WTC11 (cell line): ENCODE measurements around the gene ZFHX2. TPM values are rescaled to one million over a fixed set of nuclear protein-coding genes. Genes with fewer than 3 reads are reported as not detected.

Experiments used
- ATAC-seq: fragments of 200-7000 bp; cut with Tn5 transposase; 2 replicates; pipeline ENCODE4 v1.10.0; 2021; ENCODE audit warnings: mild to moderate bottlenecking, moderate library complexity
- CTCF ChIA-PET: fragments of 300-600 bp; sonication (Branson Sonifier 250); formaldehyde crosslinking; loops from one replicate; lab custom pipeline; 2021; ENCODE audit warnings: antibody characterized with exemption; lab: Charles Lee
- POLR2A ChIA-PET: fragments of 350-600 bp; sonication (Branson Sonifier 250); formaldehyde crosslinking; loops from one replicate; lab custom pipeline; 2021; ENCODE audit warnings: antibody characterized with exemption; lab: Charles Lee
- DNase-seq: peaks from one replicate; pipeline ENCODE4 v3.0.0; 2021; ENCODE audit warnings: low spot score
- H3K27ac Mint-ChIP-seq: 2 replicates; pipeline ENCODE4 v1.8.0; 2021; ENCODE audit warnings: mixed read lengths
- H3K27me3 Mint-ChIP-seq: 2 replicates; pipeline ENCODE4 v1.8.0; 2021; ENCODE audit warnings: low read depth, mild to moderate bottlenecking, moderate library complexity, mixed read lengths
- H3K36me3 Mint-ChIP-seq: 2 replicates; pipeline ENCODE4 v1.8.0; 2021; ENCODE audit warnings: mixed read lengths
- H3K4me1 Mint-ChIP-seq: 2 replicates; pipeline ENCODE4 v1.8.0; 2022; ENCODE audit warnings: mixed read lengths
- H3K4me3 Mint-ChIP-seq: 2 replicates; pipeline ENCODE4 v1.8.0; 2021; ENCODE audit warnings: mild to moderate bottlenecking, moderate library complexity, mixed read lengths
- H3K9me3 Mint-ChIP-seq: 2 replicates; pipeline ENCODE4 v1.8.0; 2021; ENCODE audit warnings: mixed read lengths
- CREB1 ChIP-seq: sonication (generic); formaldehyde crosslinking; IDR thresholded peaks from 2 replicates; pipeline ENCODE4 v1.8.0; 2023; ENCODE audit warnings: mild to moderate bottlenecking, missing genetic modification reagents
- ELF4 ChIP-seq: sonication (generic); formaldehyde crosslinking; IDR thresholded peaks from 2 replicates; pipeline ENCODE4 v1.8.1; 2022; ENCODE audit warnings: low read depth, mild to moderate bottlenecking, moderate library complexity, missing genetic modification reagents
- FOXK1 ChIP-seq: sonication (generic); formaldehyde crosslinking; IDR thresholded peaks from 2 replicates; pipeline ENCODE4 v1.8.0; 2022; ENCODE audit warnings: mild to moderate bottlenecking, moderate library complexity, missing genetic modification reagents
- RELA ChIP-seq: sonication (generic); formaldehyde crosslinking; IDR thresholded peaks from 2 replicates; pipeline ENCODE4 v1.8.1; 2022; ENCODE audit warnings: missing genetic modification reagents, mild to moderate bottlenecking, borderline replicate concordance
- TCF7 ChIP-seq: sonication (generic); formaldehyde crosslinking; IDR thresholded peaks from 2 replicates; pipeline ENCODE4 v1.8.0; 2022; ENCODE audit warnings: mild to moderate bottlenecking, low read depth, missing genetic modification reagents, moderate library complexity
- ZNF263 ChIP-seq: sonication (generic); formaldehyde crosslinking; IDR thresholded peaks from 2 replicates; pipeline ENCODE4 v1.8.1; 2022; ENCODE audit warnings: low read depth, mild to moderate bottlenecking, moderate library complexity, missing genetic modification reagents
- ZNF281 ChIP-seq: sonication (generic); formaldehyde crosslinking; IDR thresholded peaks from 2 replicates; pipeline ENCODE4 v1.8.0; 2023; ENCODE audit warnings: mild to moderate bottlenecking, missing genetic modification reagents
- ZNF512 ChIP-seq: sonication (generic); formaldehyde crosslinking; IDR thresholded peaks from 2 replicates; pipeline ENCODE4 v1.8.1; 2022; ENCODE audit warnings: missing genetic modification reagents, borderline replicate concordance
- ZNF671 ChIP-seq: fragments of 250-450 bp; sonication (Bioruptor Pico); IDR thresholded peaks from 2 replicates; pipeline ENCODE4 v1.8.0; 2021; ENCODE audit warnings: mild to moderate bottlenecking
- total RNA-seq: library from RNA; stranded (reverse); gene quantifications from 3 replicates; pipeline ENCODE4 v1.2.3, GENCODE V29; 2021
- TF ChIP-seq, protein P1 (sequence below): sonication (generic); formaldehyde crosslinking; conservative IDR thresholded peaks from 2 replicates; pipeline ENCODE4 v1.8.1; 2023; ENCODE audit warnings: mild to moderate bottlenecking, low read depth, missing genetic modification reagents, moderate library complexity
- TF ChIP-seq, protein P2 (sequence below): sonication (generic); formaldehyde crosslinking; IDR thresholded peaks from 2 replicates; pipeline ENCODE4 v1.8.1; 2022; ENCODE audit warnings: mild to moderate bottlenecking, missing genetic modification reagents, moderate library complexity, borderline replicate concordance
- TF ChIP-seq, protein P3 (sequence below): fragments of 250-450 bp; sonication (Bioruptor Pico); IDR thresholded peaks from 2 replicates; pipeline ENCODE4 v2.1.2; 2022; ENCODE audit warnings: mild to moderate bottlenecking, moderate library complexity
- TF ChIP-seq, protein P4 (sequence below): fragments of 250-450 bp; sonication (Bioruptor Pico); IDR thresholded peaks from 2 replicates; pipeline ENCODE4 v1.9.0; 2021; ENCODE audit warnings: moderate library complexity, mild to moderate bottlenecking, inconsistent platforms, borderline replicate concordance

Gene ZFHX2
- total RNA-seq, 1 experiment from 2014 or later = 16.4 TPM

GRCh38 chr14:23532658-23533057 lies 18.9 kb downstream of the ZFHX2 start:
- DNase-seq = no peak
- ATAC-seq = no peak
- Mint-ChIP-seq H3K4me3 (no peak overlapping the region), H3K27ac (no peak overlapping the region), H3K9me3 (no peaks in the 10 kb centered on the region), H3K27me3 (no peaks in the 10 kb centered on the region; the same call in 1 of the 2 replicates), H3K36me3 (peaks cover 57% of the 10 kb centered on the region), H3K4me1 (peaks cover 52% of the 10 kb centered on the region)
- ChIA-PET POLR2A (interaction anchor here (1.2 kb wide), 1 partner anchor 13 kb away, joined by 3 read pairs; no protein-coding TSS in a partner anchor), CTCF (interaction anchor here (1.1 to 6.1 kb wide), 3 partner anchors 26 to 49 kb away, joined by 3 to 62 read pairs (median 6); no protein-coding TSS in a partner anchor)
- TF ChIP-seq TCF7 (no peak), ZNF512 (CRISPR knock-in tag) (no peak)

- no peak for DNase-seq
- H3K27ac Mint-ChIP-seq = no peak overlapping the region
- no peaks in the 10 kb centered on the region; the same call in 1 of the 2 replicates for H3K27me3 Mint-ChIP-seq
- peaks cover 44% of the 10 kb centered on the region for H3K4me1 Mint-ChIP-seq
- ChIA-PET POLR2A (interaction anchor here (1.1 to 4.7 kb wide), 3 partner anchors 7 to 37 kb away, joined by 3 to 36 read pairs (median 4); no protein-coding TSS in a partner anchor), CTCF (interaction anchor here (1.5 to 6.7 kb wide), 4 partner anchors 7 to 48 kb away, joined by 5 to 117 read pairs (median 51); no protein-coding TSS in a partner anchor)
- no peak for TF ChIP-seq ZNF263 (CRISPR knock-in tag)
- TF ChIP-seq, protein P1, sequence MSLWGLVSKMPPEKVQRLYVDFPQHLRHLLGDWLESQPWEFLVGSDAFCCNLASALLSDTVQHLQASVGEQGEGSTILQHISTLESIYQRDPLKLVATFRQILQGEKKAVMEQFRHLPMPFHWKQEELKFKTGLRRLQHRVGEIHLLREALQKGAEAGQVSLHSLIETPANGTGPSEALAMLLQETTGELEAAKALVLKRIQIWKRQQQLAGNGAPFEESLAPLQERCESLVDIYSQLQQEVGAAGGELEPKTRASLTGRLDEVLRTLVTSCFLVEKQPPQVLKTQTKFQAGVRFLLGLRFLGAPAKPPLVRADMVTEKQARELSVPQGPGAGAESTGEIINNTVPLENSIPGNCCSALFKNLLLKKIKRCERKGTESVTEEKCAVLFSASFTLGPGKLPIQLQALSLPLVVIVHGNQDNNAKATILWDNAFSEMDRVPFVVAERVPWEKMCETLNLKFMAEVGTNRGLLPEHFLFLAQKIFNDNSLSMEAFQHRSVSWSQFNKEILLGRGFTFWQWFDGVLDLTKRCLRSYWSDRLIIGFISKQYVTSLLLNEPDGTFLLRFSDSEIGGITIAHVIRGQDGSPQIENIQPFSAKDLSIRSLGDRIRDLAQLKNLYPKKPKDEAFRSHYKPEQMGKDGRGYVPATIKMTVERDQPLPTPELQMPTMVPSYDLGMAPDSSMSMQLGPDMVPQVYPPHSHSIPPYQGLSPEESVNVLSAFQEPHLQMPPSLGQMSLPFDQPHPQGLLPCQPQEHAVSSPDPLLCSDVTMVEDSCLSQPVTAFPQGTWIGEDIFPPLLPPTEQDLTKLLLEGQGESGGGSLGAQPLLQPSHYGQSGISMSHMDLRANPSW (CRISPR knock-in tag) = no peak
- TF ChIP-seq CREB1 (CRISPR knock-in tag) = no peak
- TF ChIP-seq ZNF281 (CRISPR knock-in tag) = no peak
- TF ChIP-seq, protein P2, sequence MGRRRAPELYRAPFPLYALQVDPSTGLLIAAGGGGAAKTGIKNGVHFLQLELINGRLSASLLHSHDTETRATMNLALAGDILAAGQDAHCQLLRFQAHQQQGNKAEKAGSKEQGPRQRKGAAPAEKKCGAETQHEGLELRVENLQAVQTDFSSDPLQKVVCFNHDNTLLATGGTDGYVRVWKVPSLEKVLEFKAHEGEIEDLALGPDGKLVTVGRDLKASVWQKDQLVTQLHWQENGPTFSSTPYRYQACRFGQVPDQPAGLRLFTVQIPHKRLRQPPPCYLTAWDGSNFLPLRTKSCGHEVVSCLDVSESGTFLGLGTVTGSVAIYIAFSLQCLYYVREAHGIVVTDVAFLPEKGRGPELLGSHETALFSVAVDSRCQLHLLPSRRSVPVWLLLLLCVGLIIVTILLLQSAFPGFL (CRISPR knock-in tag) = no peak
- no peak for TF ChIP-seq ZNF671 (CRISPR knock-in tag)
- TF ChIP-seq, protein P3, sequence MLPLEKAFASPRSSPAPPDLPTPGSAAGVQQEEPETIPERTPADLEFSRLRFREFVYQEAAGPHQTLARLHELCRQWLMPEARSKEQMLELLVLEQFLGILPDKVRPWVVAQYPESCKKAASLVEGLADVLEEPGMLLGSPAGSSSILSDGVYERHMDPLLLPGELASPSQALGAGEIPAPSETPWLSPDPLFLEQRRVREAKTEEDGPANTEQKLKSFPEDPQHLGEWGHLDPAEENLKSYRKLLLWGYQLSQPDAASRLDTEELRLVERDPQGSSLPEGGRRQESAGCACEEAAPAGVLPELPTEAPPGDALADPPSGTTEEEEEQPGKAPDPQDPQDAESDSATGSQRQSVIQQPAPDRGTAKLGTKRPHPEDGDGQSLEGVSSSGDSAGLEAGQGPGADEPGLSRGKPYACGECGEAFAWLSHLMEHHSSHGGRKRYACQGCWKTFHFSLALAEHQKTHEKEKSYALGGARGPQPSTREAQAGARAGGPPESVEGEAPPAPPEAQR = no peak
- TF ChIP-seq, protein P4, sequence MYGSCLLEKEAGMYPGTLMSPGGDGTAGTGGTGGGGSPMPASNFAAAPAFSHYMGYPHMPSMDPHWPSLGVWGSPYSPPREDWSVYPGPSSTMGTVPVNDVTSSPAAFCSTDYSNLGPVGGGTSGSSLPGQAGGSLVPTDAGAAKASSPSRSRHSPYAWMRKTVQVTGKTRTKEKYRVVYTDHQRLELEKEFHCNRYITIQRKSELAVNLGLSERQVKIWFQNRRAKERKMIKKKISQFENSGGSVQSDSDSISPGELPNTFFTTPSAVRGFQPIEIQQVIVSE (CRISPR knock-in tag) = no peak
- no peak for TF ChIP-seq FOXK1 (CRISPR knock-in tag)
- no peak for TF ChIP-seq RELA (CRISPR knock-in tag)
- no peak for TF ChIP-seq ELF4
- H3K4me3 Mint-ChIP-seq = no peak overlapping the region
- H3K36me3 Mint-ChIP-seq = peaks cover 69% of the 10 kb centered on the region
- no peak for ATAC-seq
- H3K9me3 Mint-ChIP-seq = no peaks in the 10 kb centered on the region
Measured at GRCh38 chr14:23531391-23531790, 20.2 kb downstream of the ZFHX2 start.
